HepG2 (cell line): ENCODE results near the gene TMEM107. TPM values are rescaled to one million over a fixed set of nuclear protein-coding genes. Genes with fewer than 3 reads are reported as not detected.

Experiments used
- ARNT ChIP-seq: fragments of 450-650 bp; IDR thresholded peaks from 2 replicates; pipeline ENCODE4 v1.6.1; 2017
- CC2D1A ChIP-seq: sonication (generic); formaldehyde crosslinking; IDR thresholded peaks from 2 replicates; pipeline ENCODE4 v1.8.1; 2023; ENCODE audit warnings: mild to moderate bottlenecking, missing genetic modification reagents
- EP300 ChIP-seq, 3 experiments: sonication (generic) in 1 of 3; formaldehyde crosslinking in 1 of 3; IDR thresholded peaks; 2 replicates each; pipeline versions ENCODE4 v1.5.1 to v1.6.1; 2011 to 2020; ENCODE audit warnings: low read depth in 2 of 3, low read length in 2 of 3, borderline replicate concordance in 1 of 3, improper control_type of control experiment in 1 of 3, mild to moderate bottlenecking in 1 of 3, missing genetic modification reagents in 1 of 3, moderate library complexity in 1 of 3
- FOXO1 ChIP-seq: sonication (generic); formaldehyde crosslinking; IDR thresholded peaks from 2 replicates; pipeline ENCODE4 v1.4.0; 2020; ENCODE audit warnings: missing genetic modification reagents
- FOXP1 ChIP-seq, 2 experiments: fragments of 450-650 bp in 1 of 2; IDR thresholded peaks; 2 replicates each; pipeline ENCODE4 v1.6.1; 2017 to 2018; ENCODE audit warnings: antibody characterized with exemption in 1 of 2
- MAF1 ChIP-seq: sonication (generic); formaldehyde crosslinking; IDR thresholded peaks from 2 replicates; pipeline ENCODE4 v1.5.0; 2020; ENCODE audit warnings: missing genetic modification reagents, borderline replicate concordance
- MXD4 ChIP-seq: IDR thresholded peaks from 2 replicates; pipeline ENCODE4 v1.6.1; 2016; ENCODE audit warnings: mild to moderate bottlenecking, missing biosample characterization, missing genetic modification reagents
- NFYC ChIP-seq: IDR thresholded peaks from 2 replicates; pipeline ENCODE4 v1.6.1; 2016; ENCODE audit warnings: missing genetic modification reagents, missing compliant biosample characterization
- SP1 ChIP-seq, 2 experiments: fragments of 450-650 bp in 1 of 2; sonication (generic) in 1 of 2; formaldehyde crosslinking in 1 of 2; IDR thresholded peaks; 2 replicates each; pipeline versions ENCODE4 v1.4.0 to v1.6.1; 2016 to 2020; ENCODE audit warnings: missing genetic modification reagents in 1 of 2
- SRF ChIP-seq: IDR thresholded peaks from 2 replicates; pipeline ENCODE4 v1.6.1; 2011; ENCODE audit warnings: mild to moderate bottlenecking, low read depth, low read length, moderate library complexity
- STAG1 ChIP-seq: sonication (generic); formaldehyde crosslinking; IDR thresholded peaks from 2 replicates; pipeline ENCODE4 v1.4.0; 2020; ENCODE audit warnings: missing genetic modification reagents
- TARDBP ChIP-seq: sonication (generic); formaldehyde crosslinking; IDR thresholded peaks from 2 replicates; pipeline ENCODE4 v1.8.0; 2022; ENCODE audit warnings: mild to moderate bottlenecking, missing genetic modification reagents
- TEAD2 ChIP-seq: sonication (generic); formaldehyde crosslinking; IDR thresholded peaks from 2 replicates; pipeline ENCODE4 v1.9.0; 2021; ENCODE audit warnings: missing genetic modification reagents
- ZNF549 ChIP-seq: sonication (generic); formaldehyde crosslinking; IDR thresholded peaks from 2 replicates; pipeline ENCODE4 v1.5.0; 2020; ENCODE audit warnings: missing genetic modification reagents
- ZNF777 ChIP-seq: sonication (generic); formaldehyde crosslinking; IDR thresholded peaks from 2 replicates; pipeline ENCODE4 v1.4.0; 2020; ENCODE audit warnings: missing genetic modification reagents
- polyA plus RNA-seq, 8 experiments: library from polyadenylated mRNA; depleted of rRNA in 3 of 8; stranded (reverse) in 7 of 8; unstranded in 1 of 8; fragments of >200 nt; fragmentation: Illumina TruSeq in 4 of 8; extraction: Trizol in 4 of 8; gene quantifications; 2 replicates each; pipeline versions ENCODE4 v1.2.1 to v1.2.3, GENCODE V29; 2011 to 2016; ENCODE audit warnings: low read depth in 4 of 8, missing spikeins in 1 of 8, mixed read lengths in 1 of 8; ENCODE audit not compliant: insufficient read depth in 1 of 8
- total RNA-seq, 5 experiments: library from RNA; depleted of rRNA; stranded (reverse); fragments of >200 nt; fragmentation: Illumina TruSeq; extraction: Trizol; gene quantifications; 2 replicates each; pipeline ENCODE4 v1.2.3, GENCODE V29; 2016; ENCODE audit warnings: low read depth in 1 of 5
- TF ChIP-seq, protein P1 (sequence below): sonication (generic); formaldehyde crosslinking; IDR thresholded peaks from 2 replicates; pipeline ENCODE4 v1.4.0; 2020; ENCODE audit warnings: missing genetic modification reagents
- TF ChIP-seq, protein P2 (sequence below): sonication (generic); formaldehyde crosslinking; IDR thresholded peaks from 2 replicates; pipeline ENCODE4 v1.4.0; 2020; ENCODE audit warnings: missing genetic modification reagents
- TF ChIP-seq, protein P3 (sequence below): sonication (generic); formaldehyde crosslinking; IDR thresholded peaks from 2 replicates; pipeline ENCODE4 v1.9.0; 2021; ENCODE audit warnings: missing genetic modification reagents, mild to moderate bottlenecking, borderline replicate concordance
- TF ChIP-seq, protein P4 (sequence below): sonication (generic); formaldehyde crosslinking; IDR thresholded peaks from 2 replicates; pipeline ENCODE4 v1.8.1; 2023; ENCODE audit warnings: missing genetic modification reagents, mild to moderate bottlenecking, borderline replicate concordance
- TF ChIP-seq, protein P5 (sequence below): sonication (generic); formaldehyde crosslinking; IDR thresholded peaks from 2 replicates; pipeline ENCODE4 v1.5.0; 2020; ENCODE audit warnings: mild to moderate bottlenecking, missing genetic modification reagents
- TF ChIP-seq, protein P6 (sequence below): sonication (generic); formaldehyde crosslinking; IDR thresholded peaks from 2 replicates; pipeline ENCODE4 v1.5.0; 2020; ENCODE audit warnings: mild to moderate bottlenecking, missing genetic modification reagents

TMEM107 gene
- total and polyA plus RNA-seq, 2 of the 13 experiments (the other 11 are each of a cell fraction or from before 2014, with no cell fraction given): 7.2 to 15.3 TPM

DNA sequence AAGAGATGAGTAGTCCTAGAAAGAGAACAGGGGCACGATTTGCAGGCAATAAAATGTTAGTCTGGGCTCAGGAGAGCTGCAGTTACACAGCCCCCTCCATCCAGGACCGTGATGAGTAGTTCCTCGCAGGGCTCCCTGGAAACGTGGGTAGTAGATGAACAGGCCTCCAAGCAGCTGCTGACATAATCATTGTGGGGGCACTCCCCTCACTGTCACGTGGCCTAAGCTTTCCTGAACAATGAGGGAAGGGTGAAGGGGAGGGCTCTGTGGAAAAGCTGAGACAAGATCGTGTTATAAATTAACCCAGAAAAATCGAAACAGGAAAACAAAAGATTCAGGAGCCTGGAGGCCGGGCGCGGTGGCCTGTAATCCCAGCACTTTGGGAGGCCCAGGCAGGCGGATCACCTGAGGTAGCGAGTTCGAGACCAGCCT, 22.6 kb downstream of the TMEM107 start (continued):
- no peak for TF ChIP-seq NFYC (CRISPR knock-in tag)
- TF ChIP-seq STAG1: no peak
- TF ChIP-seq, protein P1, sequence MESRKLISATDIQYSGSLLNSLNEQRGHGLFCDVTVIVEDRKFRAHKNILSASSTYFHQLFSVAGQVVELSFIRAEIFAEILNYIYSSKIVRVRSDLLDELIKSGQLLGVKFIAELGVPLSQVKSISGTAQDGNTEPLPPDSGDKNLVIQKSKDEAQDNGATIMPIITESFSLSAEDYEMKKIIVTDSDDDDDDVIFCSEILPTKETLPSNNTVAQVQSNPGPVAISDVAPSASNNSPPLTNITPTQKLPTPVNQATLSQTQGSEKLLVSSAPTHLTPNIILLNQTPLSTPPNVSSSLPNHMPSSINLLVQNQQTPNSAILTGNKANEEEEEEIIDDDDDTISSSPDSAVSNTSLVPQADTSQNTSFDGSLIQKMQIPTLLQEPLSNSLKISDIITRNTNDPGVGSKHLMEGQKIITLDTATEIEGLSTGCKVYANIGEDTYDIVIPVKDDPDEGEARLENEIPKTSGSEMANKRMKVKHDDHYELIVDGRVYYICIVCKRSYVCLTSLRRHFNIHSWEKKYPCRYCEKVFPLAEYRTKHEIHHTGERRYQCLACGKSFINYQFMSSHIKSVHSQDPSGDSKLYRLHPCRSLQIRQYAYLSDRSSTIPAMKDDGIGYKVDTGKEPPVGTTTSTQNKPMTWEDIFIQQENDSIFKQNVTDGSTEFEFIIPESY (CRISPR knock-in tag): no peak
- TF ChIP-seq CC2D1A (CRISPR knock-in tag): no peak
- no peak for TF ChIP-seq EP300 (IDR thresholded peaks at IDR 0.05; ENCODE audit: low read depth in 2 of 2, low read length in 2 of 2)
- no peak for TF ChIP-seq EP300 (CRISPR knock-in tag; IDR thresholded peaks at IDR 0.05; ENCODE audit: borderline replicate concordance)
- TF ChIP-seq SP1 (IDR thresholded peaks at IDR 0.05): no peak
- no peak for TF ChIP-seq SP1 (CRISPR knock-in tag; IDR thresholded peaks at IDR 0.05)
- TF ChIP-seq, protein P2, sequence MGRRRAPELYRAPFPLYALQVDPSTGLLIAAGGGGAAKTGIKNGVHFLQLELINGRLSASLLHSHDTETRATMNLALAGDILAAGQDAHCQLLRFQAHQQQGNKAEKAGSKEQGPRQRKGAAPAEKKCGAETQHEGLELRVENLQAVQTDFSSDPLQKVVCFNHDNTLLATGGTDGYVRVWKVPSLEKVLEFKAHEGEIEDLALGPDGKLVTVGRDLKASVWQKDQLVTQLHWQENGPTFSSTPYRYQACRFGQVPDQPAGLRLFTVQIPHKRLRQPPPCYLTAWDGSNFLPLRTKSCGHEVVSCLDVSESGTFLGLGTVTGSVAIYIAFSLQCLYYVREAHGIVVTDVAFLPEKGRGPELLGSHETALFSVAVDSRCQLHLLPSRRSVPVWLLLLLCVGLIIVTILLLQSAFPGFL: no peak
- no peak for TF ChIP-seq FOXO1 (CRISPR knock-in tag)
- TF ChIP-seq ZNF549 (CRISPR knock-in tag): no peak
- TF ChIP-seq, protein P3, sequence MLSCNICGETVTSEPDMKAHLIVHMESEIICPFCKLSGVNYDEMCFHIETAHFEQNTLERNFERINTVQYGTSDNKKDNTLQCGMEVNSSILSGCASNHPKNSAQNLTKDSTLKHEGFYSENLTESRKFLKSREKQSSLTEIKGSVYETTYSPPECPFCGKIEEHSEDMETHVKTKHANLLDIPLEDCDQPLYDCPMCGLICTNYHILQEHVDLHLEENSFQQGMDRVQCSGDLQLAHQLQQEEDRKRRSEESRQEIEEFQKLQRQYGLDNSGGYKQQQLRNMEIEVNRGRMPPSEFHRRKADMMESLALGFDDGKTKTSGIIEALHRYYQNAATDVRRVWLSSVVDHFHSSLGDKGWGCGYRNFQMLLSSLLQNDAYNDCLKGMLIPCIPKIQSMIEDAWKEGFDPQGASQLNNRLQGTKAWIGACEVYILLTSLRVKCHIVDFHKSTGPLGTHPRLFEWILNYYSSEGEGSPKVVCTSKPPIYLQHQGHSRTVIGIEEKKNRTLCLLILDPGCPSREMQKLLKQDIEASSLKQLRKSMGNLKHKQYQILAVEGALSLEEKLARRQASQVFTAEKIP: no peak
- TF ChIP-seq ZNF777 (CRISPR knock-in tag): no peak
- TF ChIP-seq TEAD2 (CRISPR knock-in tag): no peak
- TF ChIP-seq, protein P4, sequence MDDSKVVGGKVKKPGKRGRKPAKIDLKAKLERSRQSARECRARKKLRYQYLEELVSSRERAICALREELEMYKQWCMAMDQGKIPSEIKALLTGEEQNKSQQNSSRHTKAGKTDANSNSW (CRISPR knock-in tag): no peak
- no peak for TF ChIP-seq SRF
- TF ChIP-seq FOXP1 (IDR thresholded peaks at IDR 0.05): no peak
- TF ChIP-seq FOXP1 (CRISPR knock-in tag; IDR thresholded peaks at IDR 0.05): no peak
- no peak for TF ChIP-seq MXD4 (CRISPR knock-in tag)
- TF ChIP-seq, protein P5, sequence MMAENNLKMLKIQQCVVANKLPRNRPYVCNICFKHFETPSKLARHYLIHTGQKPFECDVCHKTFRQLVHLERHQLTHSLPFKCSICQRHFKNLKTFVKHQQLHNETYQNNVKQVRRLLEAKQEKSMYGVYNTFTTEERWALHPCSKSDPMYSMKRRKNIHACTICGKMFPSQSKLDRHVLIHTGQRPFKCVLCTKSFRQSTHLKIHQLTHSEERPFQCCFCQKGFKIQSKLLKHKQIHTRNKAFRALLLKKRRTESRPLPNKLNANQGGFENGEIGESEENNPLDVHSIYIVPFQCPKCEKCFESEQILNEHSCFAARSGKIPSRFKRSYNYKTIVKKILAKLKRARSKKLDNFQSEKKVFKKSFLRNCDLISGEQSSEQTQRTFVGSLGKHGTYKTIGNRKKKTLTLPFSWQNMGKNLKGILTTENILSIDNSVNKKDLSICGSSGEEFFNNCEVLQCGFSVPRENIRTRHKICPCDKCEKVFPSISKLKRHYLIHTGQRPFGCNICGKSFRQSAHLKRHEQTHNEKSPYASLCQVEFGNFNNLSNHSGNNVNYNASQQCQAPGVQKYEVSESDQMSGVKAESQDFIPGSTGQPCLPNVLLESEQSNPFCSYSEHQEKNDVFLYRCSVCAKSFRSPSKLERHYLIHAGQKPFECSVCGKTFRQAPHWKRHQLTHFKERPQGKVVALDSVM (CRISPR knock-in tag): peak; percentile 98
- TF ChIP-seq TARDBP (CRISPR knock-in tag): no peak; the same call in 1 of the 2 replicates
- TF ChIP-seq, protein P6, sequence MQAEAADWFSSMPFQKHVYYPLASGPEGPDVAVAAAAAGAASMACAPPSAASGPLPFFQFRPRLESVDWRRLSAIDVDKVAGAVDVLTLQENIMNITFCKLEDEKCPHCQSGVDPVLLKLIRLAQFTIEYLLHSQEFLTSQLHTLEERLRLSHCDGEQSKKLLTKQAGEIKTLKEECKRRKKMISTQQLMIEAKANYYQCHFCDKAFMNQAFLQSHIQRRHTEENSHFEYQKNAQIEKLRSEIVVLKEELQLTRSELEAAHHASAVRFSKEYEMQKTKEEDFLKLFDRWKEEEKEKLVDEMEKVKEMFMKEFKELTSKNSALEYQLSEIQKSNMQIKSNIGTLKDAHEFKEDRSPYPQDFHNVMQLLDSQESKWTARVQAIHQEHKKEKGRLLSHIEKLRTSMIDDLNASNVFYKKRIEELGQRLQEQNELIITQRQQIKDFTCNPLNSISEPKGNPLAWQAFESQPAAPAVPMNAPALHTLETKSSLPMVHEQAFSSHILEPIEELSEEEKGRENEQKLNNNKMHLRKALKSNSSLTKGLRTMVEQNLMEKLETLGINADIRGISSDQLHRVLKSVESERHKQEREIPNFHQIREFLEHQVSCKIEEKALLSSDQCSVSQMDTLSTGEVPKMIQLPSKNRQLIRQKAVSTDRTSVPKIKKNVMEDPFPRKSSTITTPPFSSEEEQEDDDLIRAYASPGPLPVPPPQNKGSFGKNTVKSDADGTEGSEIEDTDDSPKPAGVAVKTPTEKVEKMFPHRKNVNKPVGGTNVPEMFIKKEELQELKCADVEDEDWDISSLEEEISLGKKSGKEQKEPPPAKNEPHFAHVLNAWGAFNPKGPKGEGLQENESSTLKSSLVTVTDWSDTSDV (CRISPR knock-in tag): no peak
- no peak for TF ChIP-seq ARNT
- TF ChIP-seq MAF1 (CRISPR knock-in tag): no peak
